ENCODE data around the gene NCAPG. TPM values are rescaled to one million over a fixed set of nuclear protein-coding genes. Genes with fewer than 3 reads are reported as not detected.
"Not testable (repeated sequence)": the region's sequence is repeated elsewhere in the genome, so short reads cannot be mapped to it uniquely, and the experiment has no call there.

Gene NCAPG
- polyA plus RNA-seq, 4 donors, result 24.4 to 30.5 (median 25.7) TPM

DNA sequence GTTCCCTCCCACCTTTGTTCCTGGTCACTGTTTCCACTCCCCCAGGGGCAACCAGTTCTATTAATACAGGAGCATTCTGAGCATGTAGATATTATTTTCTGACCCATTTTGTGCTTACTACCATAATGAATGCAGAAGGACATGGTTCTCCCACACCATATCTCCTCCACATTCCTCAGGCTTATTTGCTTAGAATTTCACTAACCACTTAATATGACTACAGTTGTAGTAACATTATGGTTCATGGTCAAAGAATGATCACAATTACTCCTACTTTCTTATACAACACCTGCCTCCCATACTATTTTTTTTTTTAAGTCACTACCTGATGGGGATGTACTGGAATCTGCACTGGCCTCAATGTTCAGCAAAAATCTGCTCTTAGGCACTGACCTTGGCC, 21.8 kb upstream of the NCAPG start:
- no peak for DNase-seq (ENCODE audit: low read depth in 4 of 4, low spot score in 2 of 4)

DNA sequence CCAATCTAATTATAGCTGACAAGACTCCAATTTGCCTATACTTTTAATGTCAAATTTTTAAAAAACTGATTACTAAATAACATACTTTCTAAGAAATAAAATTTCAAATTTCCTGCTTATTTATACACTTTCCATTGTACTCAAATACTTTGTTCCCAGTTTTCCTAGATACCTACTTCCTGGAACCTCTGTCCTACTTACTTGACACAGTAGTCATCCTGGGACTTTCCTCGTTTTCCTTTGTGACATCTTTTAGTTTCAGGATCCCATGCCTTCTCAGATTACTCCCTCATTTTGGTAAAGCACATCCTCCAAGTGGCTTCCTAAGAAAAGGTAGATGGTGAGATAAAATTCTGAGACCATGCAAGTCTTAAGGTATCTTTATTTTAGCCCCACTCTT, 16.0 kb upstream of the NCAPG start:
- DNase-seq (ENCODE audit: low read depth in 4 of 4, low spot score in 2 of 4), result no peak

DNA sequence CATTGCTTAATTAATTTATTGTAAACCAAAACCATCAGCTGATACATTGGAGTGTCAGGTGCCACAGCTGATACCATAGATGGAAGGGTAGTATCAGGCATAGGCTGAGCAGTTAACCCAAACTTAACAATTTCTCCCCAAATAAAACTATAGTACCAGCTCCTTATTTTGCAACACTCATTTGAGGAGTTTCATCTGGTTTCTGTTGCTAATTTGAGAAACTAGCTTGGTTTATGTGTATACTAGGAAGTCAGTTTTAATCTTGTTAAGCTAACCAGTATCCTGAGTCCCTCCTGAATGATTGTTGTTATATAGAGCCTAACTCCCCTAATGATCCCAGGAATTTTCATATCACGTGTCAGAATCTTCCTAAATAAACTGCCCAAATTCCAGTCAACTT, 13.0 kb upstream of the NCAPG start:
- no peak for DNase-seq (ENCODE audit: low read depth in 4 of 4, low spot score in 2 of 4)

DNA sequence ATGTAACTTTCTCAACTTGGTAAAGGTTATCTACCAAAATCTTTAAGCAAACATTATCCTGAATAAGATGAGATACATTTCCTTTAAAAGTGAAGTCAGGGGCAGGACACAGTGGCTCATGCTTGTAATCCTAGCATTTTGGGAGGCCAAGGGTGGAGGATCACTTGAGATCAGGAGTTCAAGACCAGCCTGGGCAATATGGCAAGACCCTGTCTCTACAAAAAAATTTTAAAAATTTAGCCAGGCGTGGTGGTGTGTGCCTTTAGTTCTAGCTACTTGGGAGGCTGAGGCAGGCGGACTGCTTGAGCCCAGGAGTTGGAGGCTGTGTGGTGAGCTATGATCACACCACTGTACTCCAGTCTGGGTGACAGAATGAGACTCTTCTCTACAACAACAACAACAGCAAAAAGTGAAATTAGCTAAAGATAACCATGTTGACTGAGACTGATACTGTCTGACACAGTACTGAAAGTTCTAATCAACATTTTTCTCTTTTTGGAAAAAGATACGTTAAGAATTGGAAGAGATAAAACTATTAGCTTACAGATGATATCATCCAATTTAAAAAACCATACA, 5.1 kb upstream of the NCAPG start:
- DNase-seq (ENCODE audit: low read depth in 4 of 4, low spot score in 2 of 4), result no peak

DNA sequence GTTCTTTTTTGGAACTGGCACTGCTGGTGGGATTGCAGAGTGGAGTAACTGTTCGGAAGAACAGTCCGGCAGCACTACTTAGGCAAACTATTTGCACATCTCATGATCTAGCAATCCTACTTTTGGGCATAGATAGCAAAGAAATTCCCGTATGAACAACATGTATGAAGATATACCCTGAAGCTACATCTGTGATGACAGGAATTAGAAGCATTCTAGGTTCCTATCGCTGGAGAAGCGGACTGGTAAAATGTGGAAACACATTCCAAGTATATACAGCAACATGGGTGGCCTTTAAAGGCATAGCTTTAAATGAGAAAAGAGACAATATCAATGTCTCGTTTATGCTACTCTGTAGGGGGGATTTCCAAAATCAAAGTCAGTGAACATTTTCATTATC, 3.3 kb upstream of the NCAPG start:
- no peak for DNase-seq (ENCODE audit: low read depth in 4 of 4, low spot score in 2 of 4)

DNA sequence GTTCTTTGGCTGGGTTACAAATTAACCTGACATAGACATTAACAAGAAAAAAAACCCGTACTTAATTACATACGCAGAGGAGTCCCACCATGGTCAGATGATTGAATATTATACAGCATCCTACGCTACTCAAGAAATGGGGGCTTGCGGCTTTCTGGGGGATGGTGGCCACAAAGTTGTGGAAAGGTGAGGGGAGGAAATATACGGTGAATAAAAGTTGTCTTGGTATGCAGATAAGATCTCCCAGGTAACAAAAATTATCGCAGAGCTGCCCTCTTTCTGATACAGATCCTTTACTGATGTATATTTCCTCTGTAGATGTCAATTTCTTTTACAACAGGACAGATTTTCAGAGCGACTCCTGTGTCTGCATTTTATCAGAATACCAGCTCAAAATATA, 1.1 kb upstream of the NCAPG start:
- no peak for DNase-seq (ENCODE audit: low read depth in 4 of 4, low spot score in 2 of 4)

DNA sequence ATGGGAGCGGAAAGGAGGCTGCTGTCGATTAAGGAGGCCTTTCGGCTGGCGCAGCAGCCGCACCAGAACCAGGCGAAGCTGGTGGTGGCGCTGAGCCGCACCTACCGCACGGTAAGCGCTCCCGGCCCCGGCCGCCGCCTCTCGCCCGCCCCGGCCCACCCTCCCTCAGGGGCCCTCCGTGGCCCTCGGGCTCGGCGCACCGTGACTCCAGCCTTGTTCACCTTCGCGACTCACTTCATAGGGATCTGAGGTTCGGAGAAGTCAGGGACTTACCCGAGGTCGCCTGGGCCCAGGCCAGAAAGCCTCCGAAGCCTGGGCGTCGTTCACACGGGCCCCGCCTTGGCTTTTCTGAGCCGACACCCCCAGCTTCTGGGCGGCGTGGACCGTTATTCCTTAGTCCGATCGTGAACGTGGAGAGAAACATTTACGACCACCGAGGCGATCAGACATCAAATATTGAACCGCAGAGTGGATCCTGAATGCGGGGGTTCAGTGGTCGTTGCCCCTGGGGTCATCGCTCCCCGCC, 362 bp downstream of the NCAPG start:
- no peak for DNase-seq (ENCODE audit: low read depth in 4 of 4, low spot score in 2 of 4)

DNA sequence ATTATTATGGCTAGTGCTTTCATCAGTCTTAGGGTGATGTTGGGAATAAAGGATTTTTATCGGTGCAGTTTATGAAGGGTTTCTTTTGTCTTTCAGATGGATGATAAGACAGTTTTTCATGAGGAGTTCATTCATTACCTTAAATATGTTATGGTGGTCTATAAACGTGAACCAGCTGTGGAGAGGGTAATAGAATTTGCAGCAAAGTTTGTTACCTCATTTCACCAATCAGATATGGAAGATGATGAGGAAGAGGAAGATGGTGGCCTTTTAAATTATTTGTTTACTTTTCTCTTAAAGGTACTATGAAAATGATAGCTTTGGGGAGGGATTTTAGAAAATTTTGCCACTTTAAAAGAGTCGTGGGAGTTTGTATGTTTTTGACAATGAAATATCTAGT, 1.3 kb downstream of the NCAPG start:
- DNase-seq (ENCODE audit: low read depth in 4 of 4, low spot score in 2 of 4), result no peak

DNA sequence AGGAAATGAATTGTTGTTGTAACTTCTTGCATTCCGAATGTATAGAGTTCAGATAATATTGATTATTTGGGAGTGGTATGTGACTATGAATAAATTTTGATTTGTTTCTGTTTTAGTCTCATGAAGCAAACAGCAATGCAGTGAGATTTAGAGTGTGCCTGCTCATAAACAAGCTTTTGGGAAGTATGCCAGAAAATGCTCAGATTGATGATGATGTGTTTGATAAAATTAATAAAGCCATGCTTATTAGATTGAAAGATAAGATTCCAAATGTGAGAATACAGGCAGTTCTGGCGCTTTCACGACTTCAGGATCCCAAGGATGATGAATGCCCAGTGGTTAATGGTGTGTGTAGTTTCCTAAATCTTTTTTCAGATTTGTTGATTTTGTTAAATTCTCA, 2.0 kb downstream of the NCAPG start:
- no peak for DNase-seq (ENCODE audit: low read depth in 4 of 4, low spot score in 2 of 4)

DNA sequence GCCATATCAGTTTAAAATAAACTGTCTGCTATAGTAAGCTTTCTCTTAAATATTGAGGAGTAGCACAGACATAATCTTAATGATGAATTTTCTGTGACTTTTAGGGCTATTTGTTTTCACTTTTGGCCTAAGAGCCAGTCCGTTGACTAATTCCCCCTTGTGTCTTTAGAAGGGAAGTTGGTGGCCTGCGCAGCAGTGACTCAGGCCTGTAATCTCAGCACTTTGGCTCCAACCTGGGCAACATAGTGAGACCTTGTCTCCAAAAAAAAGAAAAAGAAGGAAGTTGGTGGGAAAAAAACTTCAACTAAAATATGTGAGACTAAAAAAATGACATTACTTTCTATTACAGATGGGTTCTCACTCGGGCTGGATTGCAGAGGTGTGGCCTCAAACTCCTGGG, 3.4 kb downstream of the NCAPG start:
- DNase-seq (ENCODE audit: low read depth in 4 of 4, low spot score in 2 of 4), result no peak

DNA sequence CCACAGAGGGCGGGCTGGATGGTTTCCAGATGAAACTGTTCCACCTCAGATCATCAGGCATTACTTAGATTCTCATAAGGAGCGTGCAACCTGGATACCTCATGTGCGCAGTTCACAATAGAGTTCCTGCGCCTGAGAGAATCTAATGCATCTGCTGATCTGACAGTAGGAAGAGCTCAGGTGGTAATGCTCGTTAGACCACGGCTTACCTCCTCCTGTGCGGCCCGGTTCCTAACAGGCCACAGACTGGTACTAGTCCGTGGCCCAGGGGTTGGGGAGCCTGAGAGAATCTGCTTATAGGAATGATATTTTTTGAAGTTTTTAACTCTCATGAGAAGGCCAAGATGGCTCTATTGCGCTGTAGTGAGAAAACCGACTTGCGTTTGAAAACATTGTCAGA, 5.4 kb downstream of the NCAPG start:
- DNase-seq (ENCODE audit: low read depth in 4 of 4, low spot score in 2 of 4), result no peak

DNA sequence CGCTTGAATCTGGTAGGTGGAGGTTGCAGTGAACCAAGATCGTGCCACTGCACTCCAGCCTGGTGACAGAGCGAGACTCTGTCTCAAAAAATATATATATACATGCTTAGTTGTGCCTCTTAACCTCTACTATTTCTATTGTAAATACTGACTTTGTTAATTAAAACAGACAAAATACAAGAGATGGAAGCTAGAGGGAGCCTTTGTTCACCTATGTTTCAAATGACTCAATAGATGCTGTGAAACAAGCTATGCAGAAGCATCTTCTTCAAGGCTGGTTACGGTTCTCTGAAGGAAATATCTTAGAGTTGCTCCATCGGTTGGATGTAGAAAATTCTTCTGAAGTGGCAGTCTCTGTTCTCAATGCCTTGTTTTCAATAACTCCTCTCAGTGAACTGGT, 6.2 kb downstream of the NCAPG start:
- peak in 1 of 4 donors; percentile 49 for DNase-seq (ENCODE audit: low read depth in 4 of 4, low spot score in 2 of 4)

DNA sequence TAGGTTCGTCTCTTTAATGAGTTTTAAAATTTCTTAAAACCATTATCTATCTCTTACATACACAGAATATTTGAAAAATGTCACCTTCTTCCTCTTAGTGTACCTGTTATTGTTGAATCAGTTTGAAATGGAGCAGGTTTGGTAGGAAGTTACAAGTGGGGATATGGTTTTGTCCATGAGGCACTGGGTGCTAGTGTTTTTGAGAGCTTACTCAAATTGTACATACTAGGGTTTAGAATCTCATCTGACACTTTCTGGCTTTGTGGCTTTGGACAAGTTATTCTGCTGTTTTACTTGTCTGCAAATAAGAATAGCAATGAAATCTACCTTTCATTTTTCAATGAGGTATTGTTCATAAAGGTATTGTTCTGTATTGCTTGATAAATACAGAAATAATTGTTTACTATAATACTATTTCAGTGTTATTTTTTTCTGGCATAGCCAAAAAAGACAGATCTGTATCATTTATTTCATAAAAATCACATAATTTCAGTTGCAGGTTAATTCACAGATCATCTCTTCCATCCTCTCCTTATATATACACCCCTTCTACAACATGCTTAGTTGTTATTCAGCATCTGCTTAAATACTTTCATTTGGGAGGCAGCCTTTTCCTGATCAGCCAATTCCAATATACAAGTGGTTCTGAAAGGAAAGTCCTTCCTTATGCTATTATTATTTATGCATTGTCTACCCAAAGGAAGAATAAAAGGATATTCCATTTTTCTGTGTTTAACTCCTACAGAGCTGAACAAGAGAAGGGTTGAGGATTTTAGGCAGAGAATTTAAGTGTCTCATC, 13.3 kb downstream of the NCAPG start:
- DNase-seq (ENCODE audit: low read depth in 4 of 4, low spot score in 2 of 4), result no peak

DNA sequence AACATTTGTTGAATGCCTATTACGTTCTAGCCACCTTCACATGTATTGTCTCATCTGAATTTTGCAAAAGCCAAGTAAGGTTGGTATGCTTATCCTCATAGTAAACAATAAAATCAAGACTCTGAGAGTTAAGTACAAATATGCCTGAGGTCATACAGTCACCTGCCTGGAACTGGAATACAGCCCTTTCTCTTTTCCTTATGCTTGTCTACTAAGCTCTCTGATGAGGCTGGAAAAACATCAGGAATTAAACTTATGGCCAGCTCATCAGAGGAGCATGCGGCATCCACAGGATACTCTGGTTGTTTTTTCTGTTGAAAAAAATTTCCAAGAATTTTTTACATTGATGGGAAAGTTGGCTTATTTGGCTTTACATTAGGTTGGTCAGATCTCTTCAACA, 35.5 kb downstream of the NCAPG start:
- DNase-seq (ENCODE audit: low read depth in 4 of 4, low spot score in 2 of 4), result no peak

DNA sequence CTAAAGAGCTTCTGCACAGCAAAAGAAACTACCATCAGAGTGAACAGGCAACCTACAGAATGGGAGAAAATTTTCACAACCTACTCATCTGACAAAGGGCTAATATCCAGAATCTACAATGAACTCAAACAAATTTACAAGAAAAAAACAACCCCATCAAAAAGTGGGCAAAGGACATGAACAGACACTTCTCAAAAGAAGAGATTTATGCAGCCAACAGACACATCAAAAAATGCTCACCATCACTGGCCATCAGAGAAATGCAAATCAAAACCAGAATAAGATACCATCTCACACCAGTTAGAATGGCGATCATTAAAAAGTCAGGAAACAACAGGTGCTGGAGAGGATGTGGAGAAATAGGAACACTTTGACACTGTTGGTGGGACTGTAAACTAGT, 39.5 kb downstream of the NCAPG start:
- DNase-seq (ENCODE audit: low read depth in 4 of 4, low spot score in 2 of 4), result not testable (repeated sequence)

DNA sequence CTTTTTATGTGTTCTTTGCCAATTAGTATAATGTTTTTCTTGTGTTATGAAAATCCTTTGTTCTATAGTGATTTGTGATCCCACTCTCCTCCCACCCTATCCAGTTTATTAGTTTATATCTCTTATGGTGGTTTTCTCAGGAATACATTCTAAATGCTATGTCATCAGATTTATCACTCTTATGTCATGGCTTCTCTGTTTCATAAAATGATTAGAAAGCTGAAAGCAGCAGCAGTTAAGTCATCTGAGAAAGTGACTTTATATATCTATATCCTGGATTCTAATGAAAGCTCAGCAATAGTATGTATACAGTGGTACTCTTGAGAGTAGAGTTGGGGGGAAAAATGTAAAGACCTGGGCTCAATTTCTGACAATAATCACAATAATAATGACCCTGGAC, 41.2 kb downstream of the NCAPG start:
- peak in 1 of 4 donors; percentile 8 for DNase-seq (ENCODE audit: low read depth in 4 of 4, low spot score in 2 of 4)

DNA sequence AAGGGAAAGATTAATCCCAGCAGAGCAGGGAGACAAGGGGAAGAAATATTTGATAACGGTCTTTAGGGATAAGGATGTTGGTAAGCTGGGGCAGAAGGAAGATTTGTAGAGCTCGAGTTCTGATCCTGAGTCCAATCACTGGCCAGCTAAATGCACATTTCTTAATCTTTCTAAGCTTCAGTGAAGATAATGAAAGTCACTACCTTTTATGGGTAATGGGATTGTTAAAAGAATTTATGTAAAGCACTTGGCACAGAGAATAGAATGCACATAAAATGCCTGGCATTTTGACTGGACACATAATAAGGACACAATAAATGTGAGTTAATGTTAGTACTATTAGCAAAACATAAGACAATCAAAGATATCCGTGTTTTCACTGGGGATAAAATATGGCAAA, 43.3 kb downstream of the NCAPG start:
- DNase-seq (ENCODE audit: low read depth in 4 of 4, low spot score in 2 of 4), result no peak

DNA sequence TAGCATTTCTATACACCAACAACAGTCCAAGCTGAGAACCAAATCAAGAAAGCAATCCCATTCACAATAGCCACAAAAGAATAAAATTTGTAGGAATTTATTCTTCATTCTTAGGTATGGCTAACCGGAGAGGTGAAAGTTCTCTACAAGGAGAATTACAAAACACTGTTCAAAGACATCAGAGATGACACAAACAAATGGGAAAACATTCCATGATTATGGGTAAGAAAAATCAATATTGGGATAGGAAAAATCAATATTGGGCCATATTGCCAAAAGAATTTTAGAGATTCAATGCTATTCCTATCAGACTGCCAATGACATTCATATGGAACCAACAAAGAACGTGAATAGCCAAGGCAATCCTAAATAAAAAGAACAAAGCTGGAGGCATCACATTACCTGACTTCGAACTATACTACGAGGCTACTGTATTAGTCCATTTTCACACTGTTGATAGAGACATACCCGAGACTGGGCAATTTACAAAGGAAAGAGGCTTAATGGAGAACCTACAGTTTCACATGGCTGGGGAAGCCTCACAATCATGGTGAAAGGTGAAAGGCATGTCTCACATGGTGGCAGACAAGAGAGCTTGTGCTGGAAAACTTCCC, 49.1 kb downstream of the NCAPG start:
- no peak for DNase-seq (ENCODE audit: low read depth in 4 of 4, low spot score in 2 of 4)

DNA sequence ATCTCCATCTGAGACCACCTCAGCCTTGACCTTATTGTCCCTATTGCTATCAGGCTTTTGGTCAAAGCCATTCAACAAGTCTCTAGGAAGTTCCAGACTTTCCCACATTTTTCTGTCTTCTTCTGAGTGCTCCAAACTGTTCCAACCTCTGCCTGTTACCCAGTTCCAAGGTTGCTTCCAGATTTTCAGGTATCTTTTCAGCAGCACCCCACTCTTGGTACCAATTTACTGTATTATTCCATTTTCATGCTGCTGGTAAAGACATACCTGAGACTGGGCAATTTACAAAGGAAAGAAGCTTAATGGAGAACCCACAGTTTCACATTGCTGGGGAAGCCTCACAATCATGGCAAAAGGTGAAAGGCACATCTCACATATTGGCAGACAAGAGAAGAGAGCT, 51.1 kb downstream of the NCAPG start:
- DNase-seq (ENCODE audit: low read depth in 4 of 4, low spot score in 2 of 4), result not testable (repeated sequence)

DNA sequence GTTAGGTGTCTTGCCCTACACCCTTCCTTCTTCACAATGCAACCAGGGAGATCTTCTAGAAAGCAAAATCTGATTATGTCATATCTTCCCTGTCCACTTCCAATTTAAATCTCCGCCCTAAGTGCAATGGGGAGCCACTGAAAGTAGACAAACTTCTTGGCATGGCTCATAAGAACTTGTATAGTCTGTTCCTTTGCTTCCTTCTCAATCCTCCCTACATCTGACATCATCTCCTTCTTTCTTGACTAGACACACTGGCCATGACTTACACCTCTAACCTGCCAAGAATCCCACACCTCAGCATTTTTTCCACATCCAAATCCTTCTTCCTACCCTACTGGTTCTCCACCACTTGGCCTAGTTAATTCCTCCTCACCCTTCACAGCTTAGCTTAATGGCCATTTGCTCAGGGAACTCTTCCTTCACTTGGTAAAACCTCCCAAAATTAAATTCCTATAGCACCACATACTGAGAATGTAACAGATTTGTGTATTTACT, 55.1 kb downstream of the NCAPG start:
- no peak for DNase-seq (ENCODE audit: low read depth in 4 of 4, low spot score in 2 of 4)

DNA sequence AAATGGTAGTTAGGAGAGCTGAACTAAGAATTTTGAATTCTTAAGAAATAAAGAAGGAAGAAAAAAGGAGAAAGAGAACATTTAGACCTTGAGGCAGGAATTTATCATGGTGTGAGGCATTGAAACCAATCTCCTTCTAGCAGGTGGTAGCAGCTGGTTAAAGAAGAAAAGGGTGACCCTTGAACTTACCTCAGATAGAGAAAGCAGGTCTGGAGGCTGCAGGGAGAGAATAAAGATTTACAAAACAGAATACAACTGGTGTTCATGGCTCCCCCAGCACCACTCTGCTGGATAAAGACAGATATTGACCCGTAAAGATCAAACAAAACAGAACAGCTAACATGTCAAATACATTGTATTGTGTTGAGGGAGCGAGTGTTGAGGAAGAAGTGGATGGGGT, 56.0 kb downstream of the NCAPG start:
- no peak for DNase-seq (ENCODE audit: low read depth in 4 of 4, low spot score in 2 of 4)

DNA sequence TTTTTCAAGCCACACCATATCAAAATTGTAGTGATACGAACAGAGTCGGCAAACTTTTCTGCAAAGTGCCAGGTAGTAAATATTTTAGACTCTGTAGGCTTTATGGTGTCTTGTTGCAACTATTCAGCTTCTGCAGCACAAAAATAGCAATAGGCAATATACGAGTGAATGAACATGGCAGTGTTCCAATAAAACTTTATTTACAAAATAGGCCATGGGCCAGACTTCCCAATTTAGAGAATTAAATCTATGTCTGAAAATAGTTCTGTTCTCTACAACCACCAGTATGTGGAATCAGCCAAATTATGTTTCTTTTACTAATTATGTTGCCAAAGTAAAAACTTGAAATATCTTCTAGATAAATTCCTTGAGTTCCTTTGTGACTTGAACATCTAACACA, 56.5 kb downstream of the NCAPG start:
- DNase-seq (ENCODE audit: low read depth in 4 of 4, low spot score in 2 of 4), result no peak

Measured in left renal cortex interstitium (tissue), 4 donors.